NCI-H1417 treated with DMSO at 0.1 percent for 48 hours (cell line): ENCODE data around the gene HRH3.
A peak's percentile ranks its signal among the peaks of the same experiment; 100 is the strongest.

Experiments
- DNase-seq: peaks from one replicate; lab custom pipeline; 2025; lab: John Stamatoyannopoulos, UW

HRH3 gene

GRCh38 chr20:62215020-62215990 lies 4.8 kb downstream of the HRH3 start:
- no peak for DNase-seq

DNA sequence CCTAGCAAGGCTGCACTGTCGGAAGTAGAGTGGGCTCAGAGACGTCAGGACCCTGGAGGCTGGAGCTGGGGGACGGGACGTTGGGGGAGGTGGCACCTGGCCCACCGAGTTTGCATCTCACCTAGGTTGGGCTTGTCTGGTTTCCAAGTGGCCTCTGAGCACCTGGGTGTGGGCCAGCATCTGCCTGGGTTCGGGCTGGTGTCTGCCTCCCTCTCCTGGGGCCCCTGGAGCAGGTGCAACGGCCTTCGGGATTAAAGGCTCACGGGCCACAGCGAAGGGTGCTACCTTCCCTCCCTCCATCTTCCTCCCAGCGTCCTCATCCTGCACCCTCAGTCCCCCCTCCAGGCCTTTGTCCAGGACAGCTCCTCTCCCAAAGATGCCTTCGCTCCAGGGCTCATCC lies 6.0 kb downstream of the HRH3 start:
- DNase-seq, result no peak

- DNase-seq, result no peak
These were observed 7.8 kb downstream of the HRH3 start for GRCh38 chr20:62212299-62212698.

- no peak for DNase-seq
These were observed 8.2 kb downstream of the HRH3 start for GRCh38 chr20:62211769-62212288.

DNA sequence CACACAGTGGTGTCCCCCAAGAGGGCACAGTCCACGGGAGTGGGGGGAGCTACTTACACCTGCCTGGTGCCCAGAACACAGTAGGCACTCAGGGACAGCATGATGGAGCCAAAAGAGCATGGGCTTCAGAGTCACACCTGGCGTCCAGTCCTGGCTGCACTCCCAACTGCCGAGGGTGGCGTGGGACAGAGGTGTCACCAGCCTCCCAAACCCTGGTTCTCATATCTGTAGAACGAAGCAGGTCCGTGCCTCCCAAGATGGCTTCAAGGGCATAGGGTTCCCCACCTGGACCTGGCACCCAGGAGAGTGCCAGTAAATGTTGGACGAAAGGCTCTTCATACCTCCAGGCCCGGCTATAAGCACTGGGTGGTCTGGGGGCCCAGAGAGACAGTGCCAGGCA lies 8.9 kb downstream of the HRH3 start:
- DNase-seq, result no peak

- DNase-seq, result peak; percentile 80
These were observed 9.6 kb downstream of the HRH3 start for GRCh38 chr20:62210496-62210855.

DNA sequence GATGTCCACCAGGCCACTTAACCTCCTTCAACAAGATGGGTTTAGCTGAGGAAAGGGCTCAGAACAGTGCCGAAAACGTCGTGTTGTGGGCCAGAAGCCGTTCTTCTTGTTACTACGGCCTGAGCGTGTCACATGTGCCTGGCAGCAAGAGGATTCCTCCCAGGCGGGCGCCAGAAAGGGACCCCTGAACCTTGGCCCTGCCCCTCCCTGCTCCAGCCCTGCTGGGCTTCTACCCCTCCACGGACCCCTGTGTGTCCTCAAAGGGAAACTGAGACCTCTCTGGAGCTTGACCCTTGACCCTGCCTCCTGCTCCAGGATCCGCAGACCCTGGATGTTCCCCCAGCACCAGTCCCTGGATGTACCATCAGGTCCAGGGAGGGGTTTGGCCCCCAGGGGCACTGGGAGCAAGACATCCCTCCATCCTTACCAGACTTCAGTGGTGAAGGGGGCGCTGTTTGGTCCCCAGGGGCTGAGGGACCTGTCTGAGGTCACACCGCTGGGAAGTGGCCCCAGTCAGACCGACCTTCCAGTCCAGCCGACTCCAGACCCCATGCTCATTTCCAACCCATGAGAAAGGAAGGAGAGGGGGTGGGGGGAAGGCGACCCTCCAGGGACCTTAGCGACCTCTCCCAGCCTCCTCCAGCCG lies 10.1 kb downstream of the HRH3 start:
- no peak for DNase-seq

- no peak for DNase-seq
These were observed 11.0 kb downstream of the HRH3 start for GRCh38 chr20:62208795-62209755.

- no peak for DNase-seq
These were observed 11.8 kb downstream of the HRH3 start for GRCh38 chr20:62208061-62208794.

DNA sequence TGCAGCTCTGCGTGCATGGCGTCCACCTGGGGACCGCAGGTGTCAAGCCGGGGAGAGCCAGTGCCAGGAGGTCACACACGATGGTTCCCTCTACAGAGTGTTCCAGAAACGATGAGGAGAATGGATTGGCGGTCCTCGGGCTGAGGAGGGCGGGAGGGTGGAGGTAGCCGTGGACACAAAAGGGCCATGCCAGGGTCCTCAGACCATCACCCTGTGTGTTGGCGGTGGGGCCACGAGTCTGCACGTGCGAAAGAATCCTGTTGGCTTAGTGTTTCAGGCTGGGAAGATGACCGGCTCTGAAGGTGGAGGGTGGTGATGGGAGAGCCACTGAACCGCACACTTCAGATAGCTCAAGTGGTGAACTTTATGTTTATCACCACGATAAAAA lies 13.7 kb downstream of the HRH3 start:
- no peak for DNase-seq

DNA sequence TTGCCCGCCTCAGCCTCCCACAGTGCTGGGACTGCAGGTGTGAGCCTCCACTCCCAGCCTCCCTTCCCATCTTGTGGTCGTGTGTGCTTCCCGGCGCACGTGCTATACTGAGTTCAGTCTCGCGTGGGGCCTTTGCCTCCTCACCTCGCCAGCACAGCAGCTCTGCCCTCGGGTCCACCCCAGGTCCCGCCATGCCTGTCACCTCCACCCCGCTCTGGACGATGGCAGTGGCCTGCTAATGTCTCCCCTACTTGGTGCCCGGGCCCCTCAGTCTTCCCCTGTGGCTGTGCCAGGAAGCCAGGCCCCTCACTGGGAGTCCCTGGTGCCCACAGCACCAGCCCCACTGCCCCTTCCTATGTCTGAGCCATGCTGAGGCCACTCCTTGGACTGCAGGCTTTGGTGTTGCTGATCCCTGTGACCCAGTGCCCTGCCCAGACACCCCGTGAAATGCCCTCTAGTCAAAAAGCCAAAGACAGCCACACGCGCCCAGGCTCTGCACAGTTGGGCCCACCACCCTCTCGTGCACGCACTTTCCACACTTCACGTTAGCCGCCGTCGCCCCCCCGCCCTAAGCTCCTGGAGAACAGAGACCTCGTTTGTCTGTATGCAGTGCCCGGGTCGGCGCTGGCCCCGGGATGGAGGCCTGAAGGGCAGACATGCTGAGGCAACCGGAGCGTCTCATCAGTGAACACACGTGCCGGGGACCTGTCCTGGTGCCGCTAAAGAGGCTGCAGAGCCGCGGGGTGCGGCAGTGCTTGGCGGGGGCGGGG lies 14.3 kb downstream of the HRH3 start:
- no peak for DNase-seq

DNA sequence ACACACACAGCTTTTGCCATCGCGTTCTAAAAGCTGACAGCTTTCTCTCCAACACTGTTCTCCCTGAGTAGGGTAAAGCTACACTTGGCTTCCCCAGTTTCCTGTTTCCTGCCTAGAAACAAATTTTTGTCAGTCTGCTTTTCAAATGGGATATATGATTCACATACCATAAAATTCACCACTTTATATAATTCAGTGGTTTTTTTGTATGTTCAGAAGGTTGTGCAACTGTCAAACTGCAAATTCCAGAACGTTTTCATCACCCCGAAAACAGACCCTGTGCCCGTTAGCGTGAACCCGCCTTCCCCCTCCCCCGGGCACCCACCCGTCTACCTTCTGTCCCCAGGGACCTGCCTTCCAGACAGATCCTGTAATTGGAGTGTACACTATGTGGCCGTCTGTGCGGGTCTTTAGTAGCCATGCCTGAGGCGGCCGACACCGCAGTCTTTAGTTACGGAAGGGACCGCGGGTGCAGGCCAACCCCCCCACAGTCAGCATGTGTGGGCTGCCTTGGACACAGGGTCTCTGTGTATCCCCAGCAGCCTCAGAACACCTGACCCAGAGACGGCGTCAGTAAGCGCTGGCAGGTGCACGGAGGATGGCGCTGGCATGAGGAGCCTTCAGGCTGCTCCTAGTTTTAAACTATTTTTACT lies 16.6 kb downstream of the HRH3 start:
- no peak for DNase-seq

GRCh38 chr20:62202676-62203377 lies 17.3 kb downstream of the HRH3 start:
- DNase-seq, result no peak

DNA sequence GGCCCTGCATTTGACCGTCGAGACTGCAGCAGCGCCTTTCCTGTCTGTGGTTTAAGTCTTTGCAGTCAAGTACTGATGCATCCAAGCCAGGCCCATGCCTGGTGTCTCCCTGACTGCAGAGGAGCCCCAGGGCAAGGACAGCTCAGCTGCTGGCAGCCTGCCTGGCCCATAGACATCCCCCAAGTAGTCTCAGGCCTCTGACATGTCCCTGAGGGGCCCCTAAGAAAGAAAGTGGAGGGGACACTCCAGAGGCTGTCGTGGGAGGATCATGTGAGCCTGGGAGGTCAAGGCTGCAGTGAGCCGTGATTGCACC lies 18.0 kb downstream of the HRH3 start:
- no peak for DNase-seq

DNA sequence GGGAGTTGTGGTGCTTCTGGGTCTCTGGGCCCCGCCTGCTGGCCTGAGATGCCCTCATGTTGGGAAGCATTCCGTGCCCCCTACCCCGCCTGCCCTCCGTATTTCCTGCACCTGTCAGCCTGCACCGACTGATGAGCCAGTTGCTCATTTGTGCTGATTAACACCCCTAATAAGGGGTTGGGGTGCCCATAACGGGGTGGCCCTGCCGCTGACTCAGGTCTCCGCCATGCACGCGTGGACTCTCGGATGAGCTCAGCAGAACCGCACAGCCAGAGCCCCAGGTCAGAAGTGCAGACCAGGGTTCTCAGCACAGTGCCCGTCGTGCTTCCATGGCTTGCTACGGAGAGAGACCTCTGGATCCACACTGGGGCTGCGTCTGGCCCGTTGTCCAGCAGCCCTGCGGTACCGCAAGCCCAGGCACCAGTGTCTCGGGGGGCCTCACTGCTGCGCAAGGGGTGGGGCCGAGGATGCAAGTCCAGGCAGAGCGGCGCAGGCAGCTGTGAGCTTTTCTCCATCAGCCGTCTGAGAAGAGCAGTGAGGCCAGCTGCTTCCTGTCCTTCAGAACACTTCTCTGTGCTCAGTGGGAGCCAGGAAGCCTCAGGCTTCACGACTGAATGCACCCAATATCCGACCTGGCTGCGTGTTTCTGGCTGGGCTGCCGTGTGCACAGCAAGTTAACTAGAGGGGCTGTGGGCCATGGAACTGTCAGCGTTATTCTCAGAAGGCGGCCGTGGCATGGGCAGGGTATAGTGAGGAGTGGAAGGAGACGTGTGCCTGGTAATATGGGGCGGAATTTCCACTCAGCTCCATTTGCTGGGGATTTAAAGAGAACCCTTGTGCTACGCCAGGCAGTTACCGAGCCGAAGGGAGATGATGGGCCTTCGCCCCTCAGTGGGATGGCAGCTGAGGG lies 18.6 kb downstream of the HRH3 start:
- no peak for DNase-seq

DNA sequence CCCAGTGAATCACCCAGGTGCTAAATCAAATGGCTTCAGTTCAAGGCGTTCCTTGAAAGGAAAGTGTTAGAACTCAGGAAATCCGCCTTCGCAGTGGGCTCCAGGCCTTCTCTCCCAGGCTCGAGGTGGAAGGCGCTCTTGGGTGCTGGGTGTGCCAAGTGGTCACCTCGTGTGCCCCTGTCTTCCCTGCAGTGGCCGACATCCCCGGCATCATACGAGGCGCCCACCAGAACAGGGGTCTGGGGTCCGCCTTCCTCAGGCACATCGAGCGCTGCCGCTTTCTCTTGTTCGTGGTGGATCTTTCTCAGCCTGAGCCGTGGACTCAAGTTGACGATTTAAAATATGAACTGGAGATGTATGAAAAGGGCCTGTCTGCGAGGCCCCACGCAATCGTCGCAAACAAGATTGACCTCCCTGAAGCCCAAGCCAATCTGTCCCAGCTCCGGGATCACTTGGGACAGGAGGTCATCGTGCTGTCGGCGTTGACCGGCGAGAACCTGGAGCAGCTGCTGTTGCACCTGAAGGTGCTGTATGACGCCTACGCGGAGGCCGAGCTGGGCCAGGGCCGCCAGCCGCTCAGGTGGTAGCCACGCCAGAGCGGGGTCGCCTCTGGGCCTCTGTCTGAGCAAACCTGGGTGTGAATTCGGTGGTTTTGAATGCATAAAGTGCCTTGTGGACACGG lies 19.4 kb downstream of the HRH3 start:
- DNase-seq, result no peak

- DNase-seq, result no peak
These were observed 21.1 kb downstream of the HRH3 start for GRCh38 chr20:62198931-62199330.

DNA sequence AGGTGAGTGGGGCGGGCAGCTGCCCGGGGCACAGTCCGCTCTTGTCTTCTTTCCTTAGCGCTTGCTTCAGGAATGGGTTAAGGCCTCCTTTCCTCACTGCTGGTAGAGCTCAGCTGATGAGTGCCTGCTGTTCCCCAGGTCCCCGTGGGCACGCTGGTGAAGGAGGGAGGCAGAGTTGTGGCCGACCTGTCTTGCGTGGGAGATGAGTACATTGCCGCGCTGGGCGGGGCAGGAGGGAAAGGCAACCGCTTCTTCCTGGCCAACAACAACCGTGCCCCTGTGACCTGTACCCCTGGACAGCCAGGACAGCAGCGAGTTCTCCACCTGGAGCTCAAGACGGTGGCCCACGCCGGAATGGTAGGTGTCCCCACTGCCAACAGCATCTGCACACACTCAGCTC lies 21.6 kb downstream of the HRH3 start:
- DNase-seq, result no peak
